Measurements from ENCODE around the gene PRR3. TPM values are rescaled to one million over a fixed set of nuclear protein-coding genes. Genes with fewer than 3 reads are reported as not detected.
"Not testable (repeated sequence)": the region's sequence is repeated elsewhere in the genome, so short reads cannot be mapped to it uniquely, and the experiment has no call there.

Gene PRR3
- total RNA-seq, 2 donors from 2014 or later: 6.9 to 10.4 TPM

DNA sequence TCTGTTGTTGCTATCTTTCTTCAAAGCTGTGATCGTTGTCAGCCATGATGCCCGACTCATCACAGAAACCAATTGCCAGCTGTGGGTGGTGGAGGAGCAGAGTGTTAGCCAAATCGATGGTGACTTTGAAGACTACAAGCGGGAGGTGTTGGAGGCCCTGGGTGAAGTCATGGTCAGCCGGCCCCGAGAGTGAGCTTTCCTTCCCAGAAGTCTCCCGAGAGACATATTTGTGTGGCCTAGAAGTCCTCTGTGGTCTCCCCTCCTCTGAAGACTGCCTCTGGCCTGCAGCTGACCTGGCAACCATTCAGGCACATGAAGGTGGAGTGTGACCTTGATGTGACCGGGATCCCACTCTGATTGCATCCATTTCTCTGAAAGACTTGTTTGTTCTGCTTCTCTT lies 33.4 kb downstream of the PRR3 start:
- H3K27me3 ChIP-seq: no peaks in the 10 kb centered on the region

DNA sequence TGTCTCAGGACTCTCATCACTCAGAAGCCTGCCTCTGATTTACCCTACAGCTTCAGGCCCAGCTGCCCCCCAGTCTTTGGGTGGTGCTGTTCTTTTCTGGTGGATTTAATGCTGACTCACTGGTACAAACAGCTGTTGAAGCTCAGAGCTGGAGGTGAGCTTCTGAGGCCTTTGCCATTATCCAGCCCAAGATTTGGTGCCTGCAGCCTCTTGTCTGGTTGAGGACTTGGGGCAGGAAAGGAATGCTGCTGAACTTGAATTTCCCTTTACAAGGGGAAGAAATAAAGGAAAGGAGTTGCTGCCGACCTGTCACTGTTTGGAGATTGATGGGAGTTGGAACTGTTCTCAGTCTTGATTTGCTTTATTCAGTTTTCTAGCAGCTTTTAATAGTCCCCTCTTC lies 33.9 kb downstream of the PRR3 start:
- TF ChIP-seq POLR2A (IDR thresholded peaks at IDR 0.05): no peak
- TF ChIP-seq, protein P1, sequence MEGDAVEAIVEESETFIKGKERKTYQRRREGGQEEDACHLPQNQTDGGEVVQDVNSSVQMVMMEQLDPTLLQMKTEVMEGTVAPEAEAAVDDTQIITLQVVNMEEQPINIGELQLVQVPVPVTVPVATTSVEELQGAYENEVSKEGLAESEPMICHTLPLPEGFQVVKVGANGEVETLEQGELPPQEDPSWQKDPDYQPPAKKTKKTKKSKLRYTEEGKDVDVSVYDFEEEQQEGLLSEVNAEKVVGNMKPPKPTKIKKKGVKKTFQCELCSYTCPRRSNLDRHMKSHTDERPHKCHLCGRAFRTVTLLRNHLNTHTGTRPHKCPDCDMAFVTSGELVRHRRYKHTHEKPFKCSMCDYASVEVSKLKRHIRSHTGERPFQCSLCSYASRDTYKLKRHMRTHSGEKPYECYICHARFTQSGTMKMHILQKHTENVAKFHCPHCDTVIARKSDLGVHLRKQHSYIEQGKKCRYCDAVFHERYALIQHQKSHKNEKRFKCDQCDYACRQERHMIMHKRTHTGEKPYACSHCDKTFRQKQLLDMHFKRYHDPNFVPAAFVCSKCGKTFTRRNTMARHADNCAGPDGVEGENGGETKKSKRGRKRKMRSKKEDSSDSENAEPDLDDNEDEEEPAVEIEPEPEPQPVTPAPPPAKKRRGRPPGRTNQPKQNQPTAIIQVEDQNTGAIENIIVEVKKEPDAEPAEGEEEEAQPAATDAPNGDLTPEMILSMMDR (IDR thresholded peaks at IDR 0.05): no peak
- H3K27me3 ChIP-seq: no peaks in the 10 kb centered on the region
- H3K36me3 ChIP-seq (replicated peaks in 1 of 2; ENCODE audit: insufficient read depth in 1 of 2, low read depth in 2 of 2): peaks cover 15 to 39% of the 10 kb centered on the region in 2 donors
- H3K27ac ChIP-seq: peak overlapping the region in 1 of 4 donors; percentile 38
- H3K4me3 ChIP-seq: no peak overlapping the region
- peak; percentile 11 for ATAC-seq
- intact Hi-C loops (cut with DNase I): no loop called here
- WGBS, 2 donors: 33 to 35% methylated on average over 1 of the region's 1 CpG
- H3K4me1 ChIP-seq: peaks cover 14% of the 10 kb centered on the region
- DNase-seq: no peak
- H3K9me3 ChIP-seq: no peaks in the 10 kb centered on the region

More for the DNA sequence above, 33.4 kb downstream of the PRR3 start:
- Histone ChIP-seq H3K27ac (peak overlapping the region in 1 of 4 donors; percentile 38), H3K4me3 (no peak overlapping the region), H3K9me3 (no peaks in the 10 kb centered on the region), H3K36me3 (replicated peaks in 1 of 2; ENCODE audit: insufficient read depth in 1 of 2, low read depth in 2 of 2) (peaks cover 15 to 44% of the 10 kb centered on the region in 2 donors), H3K4me1 (peaks cover 14% of the 10 kb centered on the region)
- 67 to 74% methylated on average over 8 of the region's 8 CpGs for WGBS, 2 donors
- DNase-seq: no peak
- TF ChIP-seq, protein P1 (IDR thresholded peaks at IDR 0.05): no peak
- TF ChIP-seq POLR2A (IDR thresholded peaks at IDR 0.05): no peak
- intact Hi-C loops (cut with DNase I): no loop called here
- no peak for ATAC-seq

DNA sequence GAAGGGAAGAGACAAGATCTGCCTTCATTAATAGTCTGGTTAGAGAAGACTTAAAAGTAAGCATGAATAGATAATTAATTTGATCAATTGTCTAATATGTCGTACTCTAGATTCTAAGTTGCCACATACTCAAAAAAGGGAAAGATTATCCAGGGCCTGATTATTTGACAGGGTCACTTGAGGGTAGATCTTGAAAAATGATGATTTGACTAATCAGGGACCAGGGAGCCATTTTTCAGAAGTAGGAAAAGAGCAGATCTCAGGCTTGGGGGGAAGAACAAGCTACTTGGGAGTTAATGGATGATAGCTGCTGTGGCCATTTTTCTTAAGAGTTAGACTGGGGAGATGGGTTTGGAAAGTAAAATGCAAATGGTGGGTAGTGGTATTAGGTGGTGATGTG lies 35.2 kb downstream of the PRR3 start:
- no peak for DNase-seq
- TF ChIP-seq, protein P1 (IDR thresholded peaks at IDR 0.05): no peak
- TF ChIP-seq POLR2A (IDR thresholded peaks at IDR 0.05): no peak
- intact Hi-C loops (cut with DNase I): no loop called here
- Histone ChIP-seq H3K27ac (no peak overlapping the region), H3K4me3 (no peak overlapping the region), H3K27me3 (no peaks in the 10 kb centered on the region), H3K36me3 (replicated peaks in 1 of 2; ENCODE audit: insufficient read depth in 1 of 2, low read depth in 2 of 2) (peaks cover 9 to 29% of the 10 kb centered on the region in 2 donors), H3K9me3 (no peaks in the 10 kb centered on the region), H3K4me1 (peaks cover 14% of the 10 kb centered on the region)
- 96 to 100% methylated on average over 1 of the region's 1 CpG for WGBS, 2 donors
- ATAC-seq: no peak

DNA sequence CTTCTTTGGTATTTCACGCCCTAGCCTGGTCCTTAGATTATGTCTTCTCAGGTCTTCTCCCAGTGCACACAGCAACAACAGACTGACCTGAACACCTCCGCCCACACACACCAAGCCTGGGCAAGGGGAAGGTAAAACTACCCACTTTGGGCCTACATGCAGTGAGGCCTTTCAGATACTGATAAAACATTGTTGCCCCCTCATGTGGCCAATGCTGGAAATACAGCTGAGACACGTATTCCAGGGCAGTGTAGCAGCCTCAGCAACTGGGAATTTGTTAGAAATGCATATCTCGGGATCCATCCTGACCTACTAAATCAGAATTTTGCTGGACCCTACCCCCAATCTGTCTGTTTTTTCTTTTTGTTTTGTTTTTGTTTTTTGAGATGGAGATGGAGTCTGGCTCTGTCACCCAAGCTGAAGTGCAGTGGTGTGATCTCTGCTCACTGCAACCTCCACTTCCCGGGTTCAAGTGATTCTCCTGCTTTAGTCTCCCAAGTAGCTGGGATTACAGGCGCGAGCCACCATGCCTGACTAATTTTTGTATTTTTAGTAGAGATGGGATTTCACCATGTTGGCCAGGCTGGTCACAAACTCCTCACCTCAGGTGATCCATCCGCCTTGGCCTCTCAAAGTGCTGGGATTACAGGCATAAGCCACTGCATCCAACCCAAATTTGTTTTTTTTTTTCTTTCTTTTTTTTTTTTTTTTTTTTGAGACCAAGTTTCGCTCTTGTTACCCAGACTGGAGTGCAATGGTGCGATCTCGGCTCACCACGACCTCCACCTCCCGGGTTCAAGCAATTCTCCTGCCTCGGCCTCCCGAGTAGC lies 40.4 kb downstream of the PRR3 start:
- H3K27me3 ChIP-seq; H3K4me3 ChIP-seq; H3K4me1 ChIP-seq; intact Hi-C loops (cut with DNase I); H3K9me3 ChIP-seq: not testable (repeated sequence)
- TF ChIP-seq, protein P1 (IDR thresholded peaks at IDR 0.05): peak; percentile 67 to 85 (median 79)
- peak in 1 of 3 donors; percentile 11 for TF ChIP-seq POLR2A (IDR thresholded peaks at IDR 0.05)
- H3K27ac ChIP-seq: peak overlapping the region in 2 of 4 donors; percentile 22 to 32
- H3K36me3 ChIP-seq (replicated peaks in 1 of 2; ENCODE audit: insufficient read depth in 1 of 2, low read depth in 2 of 2): peaks cover 18 to 22% of the 10 kb centered on the region in 2 donors
- DNase-seq (peak; percentile 85 to 93 (median 88)), ATAC-seq (peak; percentile 77)
- WGBS, 2 donors: 69 to 70% methylated on average over 15 of the region's 15 CpGs

All from body of pancreas (tissue), 4 donors.